Measurements from ENCODE around the gene TAX1BP1. TPM values are rescaled to one million over a fixed set of nuclear protein-coding genes. Genes with fewer than 3 reads are reported as not detected.
A peak's percentile ranks its signal among the peaks of the same experiment; 100 is the strongest.

Gene TAX1BP1
- total and polyA plus RNA-seq, 2 donors (not counting 3 experiments of a cell fraction or from before 2014, with no cell fraction given) = 77.7 to 93.2 TPM

DNA sequence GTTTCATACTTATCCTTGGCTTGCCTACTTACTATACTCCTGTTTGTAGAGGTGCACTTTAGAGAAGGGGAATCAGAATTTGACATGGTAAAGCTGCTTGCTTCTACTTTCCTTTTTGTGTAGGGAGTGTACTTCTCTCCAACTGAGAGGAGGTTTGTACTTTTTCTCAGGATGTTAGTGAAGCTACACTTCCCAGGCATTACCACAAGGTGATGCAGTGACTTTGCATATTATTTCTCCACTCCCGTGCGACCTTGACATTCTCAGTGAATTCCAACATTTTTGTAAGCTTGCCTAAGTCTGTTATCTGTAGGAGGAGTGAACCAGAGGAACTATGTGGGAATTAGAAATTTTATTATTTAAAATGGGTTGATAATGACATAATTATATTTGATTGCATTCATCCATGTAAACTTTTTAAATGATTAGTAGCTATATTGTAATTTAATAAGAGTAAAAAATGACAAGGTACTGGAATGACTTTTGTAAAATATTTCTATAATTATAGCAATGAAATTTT is 5.2 kb downstream of the TAX1BP1 start:
- TF ChIP-seq, protein P1, sequence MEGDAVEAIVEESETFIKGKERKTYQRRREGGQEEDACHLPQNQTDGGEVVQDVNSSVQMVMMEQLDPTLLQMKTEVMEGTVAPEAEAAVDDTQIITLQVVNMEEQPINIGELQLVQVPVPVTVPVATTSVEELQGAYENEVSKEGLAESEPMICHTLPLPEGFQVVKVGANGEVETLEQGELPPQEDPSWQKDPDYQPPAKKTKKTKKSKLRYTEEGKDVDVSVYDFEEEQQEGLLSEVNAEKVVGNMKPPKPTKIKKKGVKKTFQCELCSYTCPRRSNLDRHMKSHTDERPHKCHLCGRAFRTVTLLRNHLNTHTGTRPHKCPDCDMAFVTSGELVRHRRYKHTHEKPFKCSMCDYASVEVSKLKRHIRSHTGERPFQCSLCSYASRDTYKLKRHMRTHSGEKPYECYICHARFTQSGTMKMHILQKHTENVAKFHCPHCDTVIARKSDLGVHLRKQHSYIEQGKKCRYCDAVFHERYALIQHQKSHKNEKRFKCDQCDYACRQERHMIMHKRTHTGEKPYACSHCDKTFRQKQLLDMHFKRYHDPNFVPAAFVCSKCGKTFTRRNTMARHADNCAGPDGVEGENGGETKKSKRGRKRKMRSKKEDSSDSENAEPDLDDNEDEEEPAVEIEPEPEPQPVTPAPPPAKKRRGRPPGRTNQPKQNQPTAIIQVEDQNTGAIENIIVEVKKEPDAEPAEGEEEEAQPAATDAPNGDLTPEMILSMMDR (IDR thresholded peaks at IDR 0.05; ENCODE audit: extremely low read depth in 1 of 2, insufficient read depth in 1 of 2, low read depth in 1 of 2, low read length in 2 of 2) = peak; percentile 54 to 65
- TF ChIP-seq MYC (IDR thresholded peaks at IDR 0.05; ENCODE audit: low read depth, low read length) = no peak
- H3K4me3 ChIP-seq (replicated peaks in 1 of 3; ENCODE audit: insufficient read depth in 1 of 3, low read depth in 1 of 3, low read length in 3 of 3) = no peak overlapping the region
- H3K27me3 ChIP-seq (ENCODE audit: control insufficient read depth in 2 of 2, insufficient read depth in 2 of 2, low read length in 2 of 2) = no peaks in the 10 kb centered on the region
- ChIA-PET CTCF (interaction anchor here (0.6 to 2.6 kb wide), 44 partner anchors 9 to 566 kb away, joined by 3 to 57 read pairs (median 4); partner anchors contain the start of genes HIBADH and HOXA13), POLR2A (no interaction called here)
- intact Hi-C loops (cut with micrococcal nuclease) (loop anchor here (1.0 to 2.0 kb wide), 4 partner anchors 30 to 549 kb away; no protein-coding TSS in a partner anchor), dilution Hi-C loops (cut with MboI; ENCODE audit: extremely low pct_ligation_motif_present, low sequenced_read_pairs) (no loop called here)
- H3K36me3 ChIP-seq (ENCODE audit: control insufficient read depth in 2 of 2, extremely low read depth in 1 of 2, insufficient read depth in 2 of 2, low read length in 2 of 2) = no peaks in the 10 kb centered on the region
- peak overlapping the region; percentile 49 for H3K27ac ChIP-seq (ENCODE audit: insufficient read depth, low read depth, low read length)
- H4K20me1 ChIP-seq (replicated peaks; ENCODE audit: control insufficient read depth, extremely low read depth, insufficient read depth, low read length) = peaks cover 3% of the 10 kb centered on the region
- H2AFZ ChIP-seq (ENCODE audit: low read depth, low read length) = no peak overlapping the region
- DNase-seq (ENCODE audit: low read depth, low spot score) (peak; percentile 85), FAIRE-seq (peak; percentile 18)
- H3K9ac ChIP-seq (replicated peaks; ENCODE audit: extremely low read depth, insufficient read depth, low read length) = peak overlapping the region; percentile 35
- H3K9me3 ChIP-seq (replicated peaks; ENCODE audit: control insufficient read depth, insufficient read depth, low read length) = no peaks in the 10 kb centered on the region
- H3K4me2 ChIP-seq (ENCODE audit: insufficient read depth, low read length) = peak overlapping the region; percentile 19
- H3K9me1 ChIP-seq (replicated peaks; ENCODE audit: control insufficient read depth, extremely low read depth, insufficient read depth, low read length) = no peaks in the 10 kb centered on the region
- BruUV-seq (replicated peaks) = no TSS peak
- peaks cover 11% of the 10 kb centered on the region for H3K4me1 ChIP-seq (ENCODE audit: control insufficient read depth, extremely low read depth, insufficient read depth, low read length)
- H3K79me2 ChIP-seq (ENCODE audit: control insufficient read depth, insufficient read depth, low read length) = peaks cover 48% of the 10 kb centered on the region

GRCh38 chr7:27746486-27746885 is 6.5 kb downstream of the TAX1BP1 start:
- intact Hi-C loops (cut with micrococcal nuclease) (no loop called here), dilution Hi-C loops (cut with MboI; ENCODE audit: extremely low pct_ligation_motif_present, low sequenced_read_pairs) (no loop called here)
- no peak overlapping the region for H3K4me2 ChIP-seq (ENCODE audit: insufficient read depth, low read length)

More at GRCh38 chr7:27746486-27746885, 6.5 kb downstream of the TAX1BP1 start:
- TF ChIP-seq POLR2A (IDR thresholded peaks at IDR 0.05; ENCODE audit: low read depth, low read length) (no peak), EZH2 (IDR thresholded peaks at IDR 0.05; ENCODE audit: borderline replicate concordance, low read depth, low read length, severe bottlenecking) (no peak), FOS (IDR thresholded peaks at IDR 0.05; ENCODE audit: borderline replicate concordance, insufficient read depth, low read length) (no peak), MYC (IDR thresholded peaks at IDR 0.05; ENCODE audit: low read depth, low read length) (no peak), GATA2 (IDR thresholded peaks at IDR 0.05; ENCODE audit: insufficient read depth, insufficient read length, low read depth, low read length) (no peak), POLR2AphosphoS5 (IDR thresholded peaks at IDR 0.05; ENCODE audit: insufficient read depth, low read depth, low read length) (no peak), JUN (IDR thresholded peaks at IDR 0.05; ENCODE audit: borderline replicate concordance, insufficient read depth, insufficient read length, low read depth) (no peak)
- TF ChIP-seq, protein P2, sequence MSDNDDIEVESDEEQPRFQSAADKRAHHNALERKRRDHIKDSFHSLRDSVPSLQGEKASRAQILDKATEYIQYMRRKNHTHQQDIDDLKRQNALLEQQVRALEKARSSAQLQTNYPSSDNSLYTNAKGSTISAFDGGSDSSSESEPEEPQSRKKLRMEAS (IDR thresholded peaks at IDR 0.05; ENCODE audit: insufficient read depth, insufficient read length) = no peak
- TF ChIP-seq, protein P1 (IDR thresholded peaks at IDR 0.05; ENCODE audit: extremely low read depth in 1 of 2, insufficient read depth in 1 of 2, low read depth in 1 of 2, low read length in 2 of 2) = no peak
- Histone ChIP-seq H4K20me1 (replicated peaks; ENCODE audit: control insufficient read depth, extremely low read depth, insufficient read depth, low read length) (peaks cover 3% of the 10 kb centered on the region), H3K4me3 (replicated peaks in 1 of 3; ENCODE audit: insufficient read depth in 1 of 3, low read depth in 1 of 3, low read length in 3 of 3) (no peak overlapping the region), H2AFZ (ENCODE audit: low read depth, low read length) (no peak overlapping the region), H3K9ac (replicated peaks; ENCODE audit: extremely low read depth, insufficient read depth, low read length) (no peak overlapping the region), H3K4me1 (ENCODE audit: control insufficient read depth, extremely low read depth, insufficient read depth, low read length) (peaks cover 11% of the 10 kb centered on the region), H3K79me2 (ENCODE audit: control insufficient read depth, insufficient read depth, low read length) (peaks cover 38% of the 10 kb centered on the region), H3K36me3 (ENCODE audit: control insufficient read depth in 2 of 2, extremely low read depth in 1 of 2, insufficient read depth in 2 of 2, low read length in 2 of 2) (peaks cover 0 to 5% of the 10 kb centered on the region in 2 experiments), H3K27me3 (ENCODE audit: control insufficient read depth in 2 of 2, insufficient read depth in 2 of 2, low read length in 2 of 2) (no peaks in the 10 kb centered on the region), H3K27ac (ENCODE audit: insufficient read depth, low read depth, low read length) (no peak overlapping the region), H3K9me3 (replicated peaks; ENCODE audit: control insufficient read depth, insufficient read depth, low read length) (no peaks in the 10 kb centered on the region), H3K9me1 (replicated peaks; ENCODE audit: control insufficient read depth, extremely low read depth, insufficient read depth, low read length) (no peaks in the 10 kb centered on the region)
- BruUV-seq (replicated peaks) = no TSS peak
- FAIRE-seq (no peak), DNase-seq (ENCODE audit: low read depth, low spot score) (no peak)
- ChIA-PET CTCF (interaction anchor here (0.8 to 2.6 kb wide), 6 partner anchors 17 to 551 kb away, joined by 3 to 52 read pairs (median 14); no protein-coding TSS in a partner anchor), POLR2A (no interaction called here)

All from endothelial cell of umbilical vein (primary cell).